WERI-Rb-1 (cell line): ENCODE results near the gene TCF7L1.

Source experiments
- DNase-seq: peaks from one replicate; pipeline ENCODE4 v3.0.0-alpha.2; 2020
- H3K27ac ChIP-seq: fragments of 250-450 bp; sonication (Bioruptor Pico); 2 replicates; pipeline ENCODE4 v1.5.1; 2020; ENCODE audit warnings: mild to moderate bottlenecking, moderate library complexity
- H3K27me3 ChIP-seq: fragments of 250-450 bp; sonication (Bioruptor Pico); 2 replicates; pipeline ENCODE4 v1.5.1; 2021; ENCODE audit warnings: mild to moderate bottlenecking, low read depth, moderate library complexity; ENCODE audit not compliant: insufficient read depth, severe bottlenecking
- H3K36me3 ChIP-seq: fragments of 250-450 bp; sonication (Bioruptor Pico); 2 replicates; pipeline ENCODE4 v1.5.1; 2020; ENCODE audit warnings: mild to moderate bottlenecking, moderate library complexity
- H3K4me3 ChIP-seq: 2 replicates; pipeline ENCODE4 v1.5.1; 2011; ENCODE audit warnings: low read depth, mild to moderate bottlenecking, control low read depth, low read length
- H3K9me3 ChIP-seq: fragments of 250-450 bp; sonication (Bioruptor Pico); 2 replicates; pipeline ENCODE4 v1.5.1; 2021; ENCODE audit warnings: mild to moderate bottlenecking, moderate library complexity; ENCODE audit not compliant: severe bottlenecking
- TF ChIP-seq, protein P1 (sequence below): IDR thresholded peaks from 2 replicates; pipeline ENCODE4 v1.5.1; 2011; ENCODE audit warnings: low read depth, mild to moderate bottlenecking, control low read depth, inconsistent platforms, low read length

Gene TCF7L1, protein sequence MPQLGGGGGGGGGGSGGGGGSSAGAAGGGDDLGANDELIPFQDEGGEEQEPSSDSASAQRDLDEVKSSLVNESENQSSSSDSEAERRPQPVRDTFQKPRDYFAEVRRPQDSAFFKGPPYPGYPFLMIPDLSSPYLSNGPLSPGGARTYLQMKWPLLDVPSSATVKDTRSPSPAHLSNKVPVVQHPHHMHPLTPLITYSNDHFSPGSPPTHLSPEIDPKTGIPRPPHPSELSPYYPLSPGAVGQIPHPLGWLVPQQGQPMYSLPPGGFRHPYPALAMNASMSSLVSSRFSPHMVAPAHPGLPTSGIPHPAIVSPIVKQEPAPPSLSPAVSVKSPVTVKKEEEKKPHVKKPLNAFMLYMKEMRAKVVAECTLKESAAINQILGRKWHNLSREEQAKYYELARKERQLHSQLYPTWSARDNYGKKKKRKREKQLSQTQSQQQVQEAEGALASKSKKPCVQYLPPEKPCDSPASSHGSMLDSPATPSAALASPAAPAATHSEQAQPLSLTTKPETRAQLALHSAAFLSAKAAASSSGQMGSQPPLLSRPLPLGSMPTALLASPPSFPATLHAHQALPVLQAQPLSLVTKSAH

DNA sequence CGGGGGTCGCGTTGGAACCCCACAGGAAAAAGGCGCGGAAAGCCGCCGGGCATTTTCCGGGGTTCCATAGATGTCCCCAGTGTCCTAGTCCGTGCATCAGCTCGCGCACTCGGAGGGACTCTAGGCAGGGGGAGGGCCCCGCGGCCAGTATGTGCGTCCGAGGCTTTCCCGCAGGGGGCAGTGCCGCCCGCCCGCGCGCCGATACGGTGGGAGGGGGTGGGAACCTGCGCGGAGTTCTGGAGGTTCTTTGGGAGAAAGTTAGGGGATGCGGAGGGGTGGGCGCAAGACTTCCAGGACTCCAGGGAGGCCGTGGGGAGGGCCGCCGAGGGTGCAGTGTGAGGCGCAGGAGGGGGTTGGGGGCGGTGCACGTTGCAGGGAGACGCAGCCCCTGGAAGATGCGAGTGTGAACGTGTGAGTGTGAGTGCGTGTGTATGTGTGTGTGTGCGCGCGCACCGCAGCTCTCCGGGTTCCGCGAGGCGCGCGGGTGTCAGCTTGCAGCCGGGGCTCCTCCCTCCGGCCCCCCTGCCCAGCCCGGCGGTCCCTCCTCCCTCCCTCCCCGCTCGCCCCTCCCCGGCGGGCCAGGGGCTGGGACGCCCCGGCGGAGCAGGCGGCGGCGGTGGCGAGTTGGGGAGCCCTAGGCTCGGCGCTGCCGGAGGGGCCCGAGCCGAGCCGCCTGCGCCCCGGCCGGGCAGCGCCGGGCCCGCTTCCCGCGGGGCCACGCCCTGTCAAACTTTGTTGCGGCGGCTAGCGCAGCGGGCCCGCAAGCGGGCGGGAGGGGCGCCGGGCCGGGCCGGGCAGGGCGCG, at the start of gene TCF7L1:
TCF7L1 (plus strand) TSS at position 559 of the 804 bp plus-strand sequence. CDS start 293 bp downstream, outside the sequence.
- Histone ChIP-seq H3K27ac (0 out of 2 replicates have a peak within 1 kb of the TSS, but pooled peaks have one; percentile 7), H3K4me3 (peak within 1 kb of the TSS; percentile 57), H3K36me3 (no peaks in the 10 kb centered on the region), H3K27me3 (no peaks in the 10 kb centered on the region), H3K9me3 (no peaks in the 10 kb centered on the region)
- peak; percentile 85 for DNase-seq
- TF ChIP-seq, protein P1, sequence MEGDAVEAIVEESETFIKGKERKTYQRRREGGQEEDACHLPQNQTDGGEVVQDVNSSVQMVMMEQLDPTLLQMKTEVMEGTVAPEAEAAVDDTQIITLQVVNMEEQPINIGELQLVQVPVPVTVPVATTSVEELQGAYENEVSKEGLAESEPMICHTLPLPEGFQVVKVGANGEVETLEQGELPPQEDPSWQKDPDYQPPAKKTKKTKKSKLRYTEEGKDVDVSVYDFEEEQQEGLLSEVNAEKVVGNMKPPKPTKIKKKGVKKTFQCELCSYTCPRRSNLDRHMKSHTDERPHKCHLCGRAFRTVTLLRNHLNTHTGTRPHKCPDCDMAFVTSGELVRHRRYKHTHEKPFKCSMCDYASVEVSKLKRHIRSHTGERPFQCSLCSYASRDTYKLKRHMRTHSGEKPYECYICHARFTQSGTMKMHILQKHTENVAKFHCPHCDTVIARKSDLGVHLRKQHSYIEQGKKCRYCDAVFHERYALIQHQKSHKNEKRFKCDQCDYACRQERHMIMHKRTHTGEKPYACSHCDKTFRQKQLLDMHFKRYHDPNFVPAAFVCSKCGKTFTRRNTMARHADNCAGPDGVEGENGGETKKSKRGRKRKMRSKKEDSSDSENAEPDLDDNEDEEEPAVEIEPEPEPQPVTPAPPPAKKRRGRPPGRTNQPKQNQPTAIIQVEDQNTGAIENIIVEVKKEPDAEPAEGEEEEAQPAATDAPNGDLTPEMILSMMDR: peak; percentile 82

DNA sequence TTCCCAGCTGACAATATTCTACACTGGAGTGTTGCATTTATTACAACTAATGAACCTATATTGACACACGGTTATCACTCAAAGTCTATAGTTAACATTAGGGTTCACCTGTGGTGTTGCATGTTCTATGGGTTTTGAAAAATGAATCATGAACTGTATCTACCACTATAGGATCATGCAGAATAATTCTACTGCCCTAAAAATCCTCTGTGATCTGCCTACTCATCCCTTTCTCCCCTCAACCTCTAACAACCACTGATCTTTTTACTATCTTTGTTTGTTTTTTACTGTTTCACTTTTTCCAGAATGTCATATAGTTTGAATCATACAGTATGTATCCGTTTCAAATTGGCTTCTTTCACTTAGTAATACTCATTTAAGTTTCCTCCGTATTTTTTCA, 47.6 kb upstream of the TCF7L1 start:
- H3K27ac ChIP-seq: no peak overlapping the region
- DNase-seq: no peak
- no peaks in the 10 kb centered on the region for H3K36me3 ChIP-seq
- TF ChIP-seq, protein P1: no peak
- no peak overlapping the region for H3K4me3 ChIP-seq
- H3K27me3 ChIP-seq: no peaks in the 10 kb centered on the region
- H3K9me3 ChIP-seq: no peaks in the 10 kb centered on the region

DNA sequence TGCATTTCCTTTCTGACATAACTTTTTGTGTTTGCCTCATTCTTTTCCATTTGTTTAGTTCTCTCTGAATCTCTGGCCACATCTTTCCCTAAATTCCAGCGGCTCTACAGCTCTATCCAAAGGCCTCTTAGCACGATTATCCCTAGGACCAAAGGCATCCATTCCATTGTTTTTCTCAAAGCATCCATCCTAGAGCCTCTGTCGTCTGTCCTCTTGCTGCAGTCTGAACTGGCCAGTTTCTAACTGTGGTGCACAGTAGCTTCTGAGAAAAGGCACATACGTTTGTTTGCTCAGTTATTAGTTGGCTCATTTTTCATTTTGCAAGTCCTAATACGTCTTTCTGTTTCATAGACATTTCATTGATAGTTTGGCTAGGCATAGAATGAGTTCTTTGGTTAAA, 45.7 kb upstream of the TCF7L1 start:
- no peaks in the 10 kb centered on the region for H3K36me3 ChIP-seq
- no peak for DNase-seq
- H3K27ac ChIP-seq: no peak overlapping the region
- H3K9me3 ChIP-seq: no peaks in the 10 kb centered on the region
- TF ChIP-seq, protein P1: no peak
- H3K4me3 ChIP-seq: no peak overlapping the region
- no peaks in the 10 kb centered on the region for H3K27me3 ChIP-seq

DNA sequence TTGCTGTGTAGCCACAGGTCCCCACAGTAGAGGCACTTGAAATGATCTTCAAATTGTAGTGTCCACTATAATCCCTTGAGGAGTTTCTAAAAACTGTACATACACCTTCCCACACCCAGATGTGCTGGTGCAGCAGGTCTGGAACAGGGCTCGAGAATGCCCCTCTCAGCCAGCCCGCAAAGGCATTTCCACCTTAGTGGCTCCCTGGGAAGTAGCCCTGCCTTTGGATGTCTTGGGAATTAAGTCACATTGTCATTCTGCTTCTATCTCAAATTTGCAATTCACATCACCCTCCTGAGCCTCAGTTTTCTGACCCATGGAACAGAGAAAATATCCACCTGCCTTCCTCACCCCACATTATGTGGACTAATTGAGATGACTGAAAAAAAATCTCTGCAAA, 44.3 kb upstream of the TCF7L1 start:
- Histone ChIP-seq H3K36me3 (no peaks in the 10 kb centered on the region), H3K4me3 (no peak overlapping the region), H3K27ac (peak overlapping the region; percentile 53), H3K9me3 (no peaks in the 10 kb centered on the region), H3K27me3 (no peaks in the 10 kb centered on the region)
- TF ChIP-seq, protein P1: no peak
- DNase-seq: no peak

DNA sequence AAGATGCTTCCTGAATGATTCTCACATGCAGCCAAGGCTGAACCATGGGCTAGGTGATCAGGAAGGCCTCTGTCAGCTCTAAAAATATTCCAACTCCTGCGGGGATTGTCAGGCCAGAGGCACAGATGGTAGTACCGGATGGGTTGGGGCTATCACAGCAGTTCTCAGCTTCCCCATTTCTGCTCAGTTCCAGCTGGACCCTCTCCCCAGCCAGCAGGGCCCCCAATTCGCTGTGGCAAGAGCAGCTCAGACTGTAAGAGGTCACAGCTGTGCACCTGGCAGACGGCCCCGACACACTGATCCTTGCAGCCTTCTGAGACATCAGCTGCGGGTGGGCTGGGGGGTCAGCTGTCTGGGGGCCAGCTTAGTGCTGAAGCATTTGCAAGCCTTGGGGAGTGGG, 43.6 kb upstream of the TCF7L1 start:
- Histone ChIP-seq H3K4me3 (no peak overlapping the region), H3K9me3 (no peaks in the 10 kb centered on the region), H3K27me3 (no peaks in the 10 kb centered on the region), H3K36me3 (no peaks in the 10 kb centered on the region), H3K27ac (peak overlapping the region; percentile 53)
- TF ChIP-seq, protein P1: no peak
- DNase-seq: peak; percentile 77
